GM20431 (cell line): Measurements from ENCODE around the gene ISG15.
"Not testable (repeated sequence)": the region's sequence is repeated elsewhere in the genome, so short reads cannot be mapped to it uniquely, and the experiment has no call there.

ENCODE experiments used
- in situ Hi-C: fragments of 300-500 bp; cut with MseI, MboI; formaldehyde crosslinking; loops from one replicate; pipeline ENCODE4 v1.15.0; 2020; ENCODE audit warnings: low sequenced_read_pairs; ENCODE audit not compliant: unreplicated experiment

ISG15 gene

DNA sequence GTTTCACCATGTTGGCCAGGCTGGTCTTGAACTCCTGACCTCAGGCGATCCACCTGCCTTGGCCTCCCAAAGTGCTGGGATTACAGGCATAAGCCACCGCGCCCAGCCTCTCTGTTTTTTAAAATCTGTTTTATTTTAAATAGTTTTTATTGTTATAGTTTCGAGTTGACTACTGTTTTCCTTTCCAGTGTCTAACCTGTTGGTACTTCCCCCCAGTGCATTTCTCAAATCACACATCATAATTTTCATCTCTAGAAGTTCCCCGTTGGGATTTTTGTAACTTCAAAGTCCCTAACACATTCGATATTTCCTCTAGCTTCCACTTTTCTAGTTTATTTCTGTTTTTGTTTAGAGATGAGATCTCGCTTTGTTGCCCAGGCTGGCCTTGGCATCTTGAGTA, 20.9 kb upstream of the ISG15 start:
- in situ Hi-C loops, result no loop called here

- in situ Hi-C loops, result no loop called here
These were observed 19.8 kb upstream of the ISG15 start for GRCh38 chr1:993379-993995.

DNA sequence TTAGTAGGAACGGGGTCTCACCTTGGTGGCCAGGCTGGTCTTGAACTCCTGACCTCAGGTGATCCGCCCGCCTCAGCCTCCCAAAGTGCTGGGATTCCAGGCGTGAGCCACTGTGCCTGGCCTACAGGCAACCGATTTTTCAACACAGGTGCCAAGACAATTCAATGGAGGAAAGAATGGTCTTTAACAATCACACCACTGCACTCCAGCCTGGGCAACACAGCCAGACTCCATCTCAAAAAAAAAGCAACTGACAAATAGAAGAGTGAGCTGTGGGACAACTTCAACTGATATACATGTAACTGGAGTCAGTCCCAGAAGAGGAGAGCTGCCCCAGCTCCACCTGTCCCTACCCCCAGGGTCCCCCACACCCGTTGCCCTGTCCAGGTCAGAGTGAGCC, 18.8 kb upstream of the ISG15 start:
- in situ Hi-C loops, result not testable (repeated sequence)

DNA sequence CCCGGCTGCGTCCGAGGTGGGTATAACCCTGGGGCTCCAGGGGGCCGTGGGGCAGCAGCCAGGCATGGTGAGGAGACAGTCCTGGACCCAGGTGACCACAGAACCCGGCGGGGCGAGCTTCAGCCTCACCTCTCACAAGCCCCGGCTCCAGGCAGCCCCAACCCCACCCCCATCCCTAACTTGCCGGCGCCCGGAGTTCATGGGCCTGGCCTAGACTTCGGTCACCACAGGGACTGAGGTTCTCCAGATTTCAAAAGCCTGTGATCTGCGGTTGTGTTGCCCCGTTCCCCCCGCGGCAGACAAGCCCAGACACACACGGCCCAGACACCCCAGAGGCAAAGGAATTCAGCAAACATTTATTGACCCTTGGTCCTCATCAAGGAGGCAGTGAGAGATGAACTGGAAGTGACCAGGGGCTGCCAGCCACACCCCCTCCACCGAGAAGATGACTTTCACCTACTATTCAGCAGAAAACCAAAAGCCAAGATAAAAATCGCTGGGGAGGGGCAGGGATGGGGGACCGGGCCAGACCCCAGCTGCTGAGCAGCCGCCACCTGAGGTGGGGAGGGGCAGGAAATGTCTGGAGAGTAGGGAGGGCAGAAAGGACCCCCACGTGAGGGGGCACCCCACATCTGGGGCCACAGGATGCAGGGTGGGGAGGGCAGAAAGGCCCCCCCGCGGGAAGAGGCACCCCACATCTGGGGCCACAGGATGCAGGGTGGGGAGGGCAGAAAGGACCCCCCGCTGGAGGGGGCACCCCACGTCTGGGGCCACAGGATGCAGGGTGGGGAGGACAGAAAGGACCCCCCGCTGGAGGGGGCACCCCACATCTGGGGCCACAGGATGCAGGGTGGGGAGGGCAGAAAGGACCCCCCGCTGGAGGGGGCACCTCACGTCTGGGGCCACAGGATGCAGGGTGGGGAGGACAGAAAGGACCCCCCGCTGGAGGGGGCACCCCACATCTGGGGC, 17.3 kb upstream of the ISG15 start:
- in situ Hi-C loops, result no loop called here

GRCh38 chr1:996851-997712, 16.2 kb upstream of the ISG15 start:
- in situ Hi-C loops, result no loop called here

DNA sequence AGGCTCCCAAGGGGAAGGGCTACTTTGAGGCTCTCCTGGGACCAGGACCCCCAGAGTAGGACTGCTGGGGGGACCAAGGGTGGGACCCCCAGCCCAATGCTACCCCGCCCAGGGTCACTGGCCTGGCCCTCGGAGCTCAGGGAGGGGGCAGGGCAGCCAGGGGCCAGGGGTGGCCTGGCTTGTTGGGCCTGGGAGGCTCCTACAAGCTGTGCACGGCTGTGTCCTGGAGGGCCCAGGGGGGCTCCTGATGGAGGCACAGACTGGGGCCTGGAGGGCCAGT, 15.6 kb upstream of the ISG15 start:
- in situ Hi-C loops, result no loop called here

DNA sequence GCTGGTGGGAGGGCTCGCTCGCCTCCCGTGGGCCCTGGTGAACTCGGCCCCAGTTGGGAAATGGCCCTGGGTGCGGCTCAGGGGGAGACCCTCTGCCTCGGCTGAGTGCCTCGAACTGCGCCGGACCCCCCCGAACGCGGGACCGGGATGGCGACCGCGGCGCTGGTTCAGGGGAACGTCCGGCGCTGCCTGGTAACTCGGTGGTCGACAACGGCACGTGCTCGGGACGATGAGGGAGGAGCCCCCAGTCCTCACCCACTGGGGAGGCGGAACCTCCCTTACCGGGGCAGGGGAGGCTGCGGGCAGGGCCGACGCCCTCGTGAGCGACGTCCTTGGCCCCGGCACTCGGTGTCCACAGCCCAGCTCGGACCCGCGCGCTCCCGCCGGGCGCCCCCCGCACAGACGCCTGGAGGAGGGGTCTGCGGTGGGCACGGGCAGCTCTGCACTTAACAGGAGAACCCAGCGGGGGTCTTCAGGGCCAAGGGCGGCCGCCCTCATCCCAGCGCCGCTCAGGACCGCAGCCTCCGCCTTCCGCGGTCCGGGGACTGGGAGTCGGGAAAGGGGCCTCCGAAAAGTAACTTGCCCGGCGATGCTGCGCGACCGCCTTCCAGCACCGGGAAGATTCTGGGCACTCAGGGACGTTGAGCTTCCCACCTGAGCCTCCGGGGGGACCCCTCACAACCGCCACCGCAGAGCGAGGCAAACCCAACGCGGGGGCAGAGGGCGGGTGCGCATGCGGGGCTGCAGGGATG, 15.1 kb upstream of the ISG15 start:
- in situ Hi-C loops, result no loop called here

DNA sequence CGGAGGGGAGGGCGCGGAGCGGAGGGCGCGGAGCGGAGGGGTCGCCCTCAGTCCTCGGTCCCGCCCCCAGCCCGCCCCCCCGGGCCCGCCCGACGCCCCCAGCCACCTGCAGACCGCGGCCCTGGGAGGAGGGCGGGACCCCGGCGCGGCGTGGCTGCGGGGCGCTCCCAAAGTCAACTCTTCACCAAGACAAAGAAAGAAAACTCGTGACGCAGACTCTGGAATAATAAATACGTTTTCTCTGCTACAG, 14.6 kb upstream of the ISG15 start:
- in situ Hi-C loops, result no loop called here

- in situ Hi-C loops, result no loop called here
These were observed 14.1 kb upstream of the ISG15 start for GRCh38 chr1:998995-999724.

- in situ Hi-C loops, result no loop called here
These were observed 13.5 kb upstream of the ISG15 start, which contains the start of gene HES4 for GRCh38 chr1:999725-1000356. TSS of gene HES4 (minus strand) at chr1:1000097. CDS start at chr1:999973, 124 bp downstream.

- in situ Hi-C loops, result no loop called here
These were observed 12.8 kb upstream of the ISG15 start for GRCh38 chr1:1000357-1001056.

DNA sequence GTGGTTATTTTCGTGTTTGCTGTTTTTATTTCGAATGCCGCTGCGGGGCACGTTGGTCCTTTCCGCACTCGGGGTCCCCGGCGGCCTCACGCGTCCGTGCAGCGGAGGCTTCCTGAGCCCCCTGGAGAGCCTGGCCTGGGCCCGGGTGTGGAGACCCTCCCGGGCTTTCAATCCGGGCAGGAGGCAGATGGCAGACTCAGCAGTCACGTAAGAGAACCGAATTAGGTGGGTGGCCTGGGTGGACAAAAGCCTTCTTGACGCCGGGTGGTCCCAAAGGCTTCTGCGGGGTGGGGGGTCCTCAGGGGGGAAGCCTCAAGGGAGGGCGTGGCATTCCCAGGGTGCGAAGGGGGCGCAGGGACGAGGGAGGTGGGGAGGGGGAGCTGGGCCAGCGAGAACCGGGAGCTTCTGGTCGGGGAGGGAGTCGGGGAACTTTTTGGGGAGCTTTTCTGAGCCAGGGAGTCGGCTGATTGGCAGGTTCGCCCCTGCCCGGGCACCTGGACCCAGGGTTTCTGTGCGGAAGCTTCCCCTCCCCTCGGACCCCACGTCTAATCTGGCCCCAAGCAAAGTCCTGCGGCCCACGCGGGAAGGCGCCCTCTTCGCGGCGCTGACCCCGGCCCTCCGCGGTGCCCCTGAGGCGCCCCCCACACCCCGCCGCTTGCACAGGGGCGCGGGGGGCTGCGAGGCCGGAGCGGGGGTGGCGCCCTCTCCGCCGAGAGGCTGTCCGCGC, 12.1 kb upstream of the ISG15 start:
- in situ Hi-C loops, result no loop called here

DNA sequence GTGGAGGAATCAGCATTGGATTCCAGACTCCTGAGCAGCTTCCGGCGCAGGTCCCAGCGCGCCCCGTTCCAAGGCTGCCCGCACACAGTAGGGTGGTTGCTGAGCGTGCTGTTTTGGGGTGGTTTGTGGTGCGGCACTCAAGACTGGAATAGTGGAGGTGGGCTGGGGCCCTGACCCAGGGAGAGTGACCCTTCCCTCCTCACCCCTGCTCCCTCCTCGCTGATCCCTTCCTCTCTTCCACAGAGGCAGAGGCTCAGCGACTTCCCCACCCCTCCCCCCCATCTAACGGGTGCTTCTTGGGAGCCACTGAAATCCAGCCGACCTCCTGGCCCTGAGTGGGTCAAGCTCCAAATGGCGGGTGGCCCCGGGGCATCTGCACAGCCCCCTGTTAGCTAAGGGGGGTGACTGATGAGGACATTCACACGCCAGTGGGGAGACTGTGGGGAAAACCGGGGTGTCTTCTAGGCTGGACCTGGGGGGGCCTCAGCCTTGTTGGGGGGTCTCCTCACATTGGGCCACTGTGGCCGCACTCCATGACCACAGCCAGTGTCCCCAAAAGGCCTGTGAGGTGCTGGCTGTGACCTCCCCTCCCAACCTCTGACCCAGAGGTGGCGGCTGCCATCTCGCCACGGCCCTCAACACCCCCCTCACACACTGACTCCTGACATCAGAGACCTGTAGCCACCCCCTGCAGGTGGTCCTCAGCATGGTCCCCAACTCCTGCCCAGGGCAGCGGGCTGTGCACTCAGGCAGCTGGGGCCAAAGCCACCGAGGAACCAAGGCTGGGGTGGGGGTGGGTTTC, 9.5 kb upstream of the ISG15 start:
- in situ Hi-C loops, result no loop called here

GRCh38 chr1:1004420-1004779, 8.9 kb upstream of the ISG15 start:
- in situ Hi-C loops, result no loop called here

DNA sequence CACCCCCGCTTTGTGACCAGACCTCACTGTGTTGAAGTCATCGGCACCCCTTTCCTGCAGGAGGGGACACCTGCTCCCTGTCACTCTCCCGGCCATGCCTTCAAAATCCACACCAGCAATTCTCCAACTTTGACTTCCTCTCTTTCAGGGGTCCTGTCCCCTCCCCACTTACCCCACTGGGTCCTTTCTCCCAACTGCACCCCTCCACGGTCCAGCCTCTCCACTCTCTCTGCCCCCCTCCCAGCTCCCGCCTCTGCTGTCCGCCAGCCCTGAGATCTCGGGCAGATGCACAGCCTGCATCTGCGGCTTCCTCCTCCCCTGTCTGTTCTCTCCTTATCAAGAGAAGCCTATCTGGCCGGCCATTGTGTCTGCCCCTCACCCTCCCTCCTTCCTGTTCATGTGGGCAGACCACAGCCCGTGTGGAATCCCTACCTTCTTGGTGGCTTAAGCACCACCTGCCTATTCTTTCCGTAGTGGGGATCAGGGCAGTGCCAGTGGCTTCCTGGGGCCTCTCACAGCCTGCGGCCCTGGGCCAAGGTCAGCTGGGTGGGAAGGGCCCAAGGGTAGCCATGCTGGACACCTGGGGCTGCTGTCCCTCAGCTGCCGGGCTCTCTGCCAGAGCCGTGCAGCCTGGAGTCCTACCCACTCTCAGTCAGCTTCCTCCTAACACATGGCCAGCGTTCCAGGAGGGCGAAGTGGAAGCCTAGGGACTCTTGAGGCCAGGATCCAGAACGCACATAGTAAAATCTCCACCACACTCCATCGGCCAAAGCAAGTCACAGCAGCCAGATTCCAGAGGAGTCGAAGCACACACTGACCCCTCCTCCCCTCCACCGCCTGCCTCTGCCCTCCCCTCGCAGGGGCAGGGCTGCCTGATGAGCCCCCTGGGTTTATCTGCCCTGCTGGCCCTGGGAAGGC, 8.3 kb upstream of the ISG15 start:
- in situ Hi-C loops, result no loop called here

DNA sequence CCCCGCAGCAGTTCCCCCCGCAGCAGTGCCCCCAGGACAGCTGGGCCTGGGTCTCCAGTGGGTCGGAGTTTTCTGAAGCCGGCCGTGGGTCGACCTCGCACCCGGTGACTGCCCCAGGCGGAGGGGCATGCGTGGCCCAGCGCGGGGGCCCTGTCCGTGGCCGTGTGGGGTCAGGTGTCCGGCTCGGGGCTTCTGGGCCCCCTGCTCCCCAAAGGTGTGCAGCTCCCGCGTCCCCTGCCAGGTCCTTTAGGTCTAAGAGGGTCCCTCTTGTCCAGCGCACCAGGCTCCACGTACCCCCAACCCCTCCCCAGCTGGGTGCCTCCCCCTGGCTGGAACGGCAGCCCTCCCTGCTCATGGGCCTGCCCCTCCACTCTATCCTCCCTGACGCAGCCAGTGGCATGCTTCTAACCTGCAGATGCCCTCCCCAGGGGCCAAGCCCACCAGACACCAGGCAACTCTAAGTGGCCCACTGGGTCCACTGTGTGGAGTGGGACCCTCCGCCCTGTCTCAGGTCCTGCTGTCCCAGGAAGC, 7.5 kb upstream of the ISG15 start:
- in situ Hi-C loops, result no loop called here
